HG03196 (cell line): ENCODE measurements around the gene LRIT3.

Experiments
- ATAC-seq: cut with Tn5 transposase; IDR thresholded peaks from one replicate; pipeline ENCODE4 v1.9.1; 2021; ENCODE audit not compliant: unreplicated experiment

LRIT3 gene

GRCh38 chr4:109847896-109848442 is at the start of gene LRIT3:
Gene LRIT3, plus strand, starts transcription at chr4:109848107. Its CDS starts 95 bp downstream, at chr4:109848202.
- ATAC-seq, result no peak

GRCh38 chr4:109798866-109799265 is 49.0 kb upstream of the LRIT3 start:
- no peak for ATAC-seq

GRCh38 chr4:109801099-109801789 is 46.7 kb upstream of the LRIT3 start:
- ATAC-seq, result no peak

- no peak for ATAC-seq
Observed at GRCh38 chr4:109801895-109802319, 46.0 kb upstream of the LRIT3 start, which contains the start of gene CFI. Gene CFI, minus strand, starts transcription at chr4:109801999. Its CDS starts 28 bp downstream, at chr4:109801971.

- no peak for ATAC-seq
Observed at GRCh38 chr4:109803924-109804571, 43.9 kb upstream of the LRIT3 start.

GRCh38 chr4:109809655-109810054 is 38.3 kb upstream of the LRIT3 start:
- no peak for ATAC-seq

GRCh38 chr4:109810552-109811387 is 37.1 kb upstream of the LRIT3 start:
- ATAC-seq, result no peak

- no peak for ATAC-seq
Observed at GRCh38 chr4:109811707-109812106, 36.2 kb upstream of the LRIT3 start.

GRCh38 chr4:109815151-109816081 is 32.5 kb upstream of the LRIT3 start, which contains the start of gene GAR1:
Gene GAR1, plus strand, starts transcription at chr4:109815762. Its CDS starts 403 bp downstream, at chr4:109816165.
- ATAC-seq, result peak; percentile 99

GRCh38 chr4:109816082-109816442 is 31.8 kb upstream of the LRIT3 start:
- no peak for ATAC-seq

GRCh38 chr4:109816894-109817293 is 31.0 kb upstream of the LRIT3 start:
- ATAC-seq, result no peak

- no peak for ATAC-seq
Observed at GRCh38 chr4:109818268-109818667, 29.6 kb upstream of the LRIT3 start.

GRCh38 chr4:109820563-109820962 is 27.3 kb upstream of the LRIT3 start:
- no peak for ATAC-seq

GRCh38 chr4:109821185-109821584 is 26.7 kb upstream of the LRIT3 start:
- no peak for ATAC-seq

GRCh38 chr4:109826719-109827118 is 21.2 kb upstream of the LRIT3 start:
- peak; percentile 65 for ATAC-seq

- ATAC-seq, result no peak
Observed at GRCh38 chr4:109827672-109828071, 20.2 kb upstream of the LRIT3 start, which contains the start of gene RRH. Gene RRH, plus strand, starts transcription at chr4:109827972. Its CDS starts 56 bp downstream, at chr4:109828028.

- no peak for ATAC-seq
Observed at GRCh38 chr4:109833756-109834155, 14.2 kb upstream of the LRIT3 start.

GRCh38 chr4:109836985-109837384 is 10.9 kb upstream of the LRIT3 start:
- no peak for ATAC-seq

GRCh38 chr4:109846395-109847098 is 1.4 kb upstream of the LRIT3 start:
- ATAC-seq, result no peak
